CD4-positive, alpha-beta T cell treated with Interleukin-17A for 4 hours (primary cell): ENCODE results near the gene BLOC1S5.
"Not testable (repeated sequence)": the region's sequence is repeated elsewhere in the genome, so short reads cannot be mapped to it uniquely, and the experiment has no call there.

Experiments used
- DNase-seq: peaks from one replicate; pipeline ENCODE4 v3.0.0-alpha.2; 2020; ENCODE audit warnings: mixed read lengths

BLOC1S5 gene

DNA sequence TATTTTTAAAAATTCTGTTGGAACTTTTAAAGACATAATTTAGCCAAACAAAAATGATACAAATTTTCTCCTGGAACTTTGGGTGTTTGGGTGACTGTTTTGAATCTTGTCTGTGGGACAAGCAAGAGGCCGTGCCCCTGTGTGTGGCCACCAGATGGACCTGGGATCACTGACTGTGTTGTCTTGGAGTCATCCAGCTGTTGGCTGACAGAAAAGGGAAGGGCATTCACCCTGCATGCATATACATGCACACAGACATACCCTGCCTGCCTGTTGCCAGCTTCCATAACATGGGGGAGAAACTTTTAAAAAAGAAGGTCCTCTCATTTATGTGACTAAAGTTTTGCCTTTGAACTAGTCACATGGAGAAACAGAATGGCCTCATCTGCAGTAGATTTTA is 72.7 kb downstream of the BLOC1S5 start:
- no peak for DNase-seq

DNA sequence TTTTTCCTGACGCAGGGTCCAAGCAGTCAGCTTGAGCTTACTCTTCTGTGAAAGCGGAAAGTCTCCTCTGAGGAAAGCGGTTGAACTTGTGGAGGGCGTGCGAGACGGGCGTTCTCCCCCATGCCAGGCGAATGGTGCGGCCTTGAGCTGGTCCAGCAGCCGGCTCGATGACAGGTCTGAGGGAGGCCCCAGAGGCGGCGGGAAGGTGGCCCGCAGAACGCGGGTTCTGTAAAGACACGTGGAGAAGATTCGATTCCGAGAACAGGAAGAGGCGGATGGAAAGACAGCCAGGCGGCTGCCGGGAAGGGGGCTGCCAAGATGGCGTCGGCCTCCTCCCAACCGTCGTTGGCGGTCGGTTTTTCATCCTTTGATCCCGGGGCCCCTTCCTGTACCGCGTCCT is 78.0 kb downstream of the BLOC1S5 start:
- DNase-seq, result no peak

DNA sequence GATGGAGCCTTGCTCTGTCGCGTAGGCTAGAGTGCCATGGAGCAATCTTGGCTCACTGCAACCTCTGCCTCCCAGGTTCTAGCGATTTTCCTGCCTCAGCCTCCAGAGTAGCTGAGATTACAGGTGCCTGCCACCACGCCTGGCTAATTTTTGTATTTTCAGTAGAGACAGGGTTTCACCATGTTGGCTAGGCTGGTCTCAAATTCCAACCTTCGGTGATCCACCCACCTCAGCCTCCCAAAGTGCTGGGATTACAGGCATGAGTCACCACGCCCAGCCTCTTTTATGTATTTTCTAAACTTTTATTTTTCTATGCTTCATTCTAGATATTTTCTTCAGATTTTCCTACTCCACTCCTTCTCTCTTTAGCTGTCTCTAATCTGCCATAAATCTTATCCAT is 80.2 kb downstream of the BLOC1S5 start:
- DNase-seq, result not testable (repeated sequence)

DNA sequence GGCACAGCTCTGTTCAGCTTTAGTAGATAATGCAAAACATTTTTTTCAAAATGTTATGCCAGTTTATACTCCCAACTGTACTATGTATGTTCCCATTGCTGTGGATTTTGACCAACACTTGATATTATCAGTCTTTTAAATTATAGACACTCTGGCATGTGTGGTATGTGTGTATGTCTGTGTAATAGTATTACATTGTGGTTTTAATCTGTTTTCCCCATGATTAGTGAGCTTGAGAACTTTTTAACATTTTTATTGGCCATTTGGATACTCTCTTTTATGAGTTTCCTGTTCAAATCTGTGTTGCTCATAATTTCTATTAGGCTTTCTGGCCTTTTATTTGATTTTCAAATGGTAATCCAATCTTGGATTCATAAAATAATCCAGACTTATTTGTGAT is 84.4 kb downstream of the BLOC1S5 start:
- DNase-seq, result no peak

- DNase-seq, result no peak
These were observed 85.5 kb downstream of the BLOC1S5 start for GRCh38 chr6:7978736-7979135.

- DNase-seq, result no peak
These were observed 87.6 kb downstream of the BLOC1S5 start for GRCh38 chr6:7976485-7977056.

- DNase-seq, result no peak
These were observed 88.4 kb downstream of the BLOC1S5 start for GRCh38 chr6:7975764-7976146.

- DNase-seq, result no peak
These were observed 89.0 kb downstream of the BLOC1S5 start for GRCh38 chr6:7974938-7975763.

DNA sequence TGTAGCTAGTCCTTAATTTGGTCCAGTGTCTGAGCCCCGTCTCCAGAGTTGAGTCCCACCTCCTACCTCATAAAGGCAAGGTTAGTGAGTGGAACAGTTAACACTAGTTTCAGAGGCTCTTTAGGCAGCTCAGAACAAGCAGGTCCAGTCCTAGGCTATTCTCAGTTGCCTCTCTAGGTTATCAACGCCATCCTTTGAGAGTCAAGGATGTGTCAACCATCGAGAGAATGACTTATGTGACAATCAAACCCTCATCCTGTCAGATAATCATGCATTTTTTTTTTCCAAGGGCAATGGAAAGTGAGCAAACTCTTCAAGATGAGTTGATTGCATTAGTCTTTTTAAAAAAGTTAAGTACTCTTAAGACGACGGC is 89.6 kb downstream of the BLOC1S5 start:
- DNase-seq, result no peak

GRCh38 chr6:7973584-7973983 is 90.6 kb downstream of the BLOC1S5 start:
- no peak for DNase-seq

DNA sequence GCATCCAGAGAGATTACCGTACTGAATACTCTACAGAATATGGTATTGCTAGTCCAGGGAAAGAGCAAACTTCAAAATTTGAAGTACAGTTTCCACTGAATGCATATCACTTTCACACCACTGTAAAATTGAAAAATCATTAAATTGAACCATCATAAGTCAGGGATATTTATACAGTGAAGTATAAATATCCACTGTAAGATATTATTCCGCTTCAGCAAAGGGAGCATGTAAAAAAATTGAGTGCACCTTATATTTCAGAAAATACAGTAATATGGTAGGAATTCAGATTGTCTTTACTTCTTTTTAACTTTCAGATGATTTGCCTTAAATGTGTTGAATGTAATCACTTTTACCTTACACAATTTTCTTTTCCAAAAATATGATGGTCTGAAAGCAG is 92.7 kb downstream of the BLOC1S5 start:
- DNase-seq, result no peak

DNA sequence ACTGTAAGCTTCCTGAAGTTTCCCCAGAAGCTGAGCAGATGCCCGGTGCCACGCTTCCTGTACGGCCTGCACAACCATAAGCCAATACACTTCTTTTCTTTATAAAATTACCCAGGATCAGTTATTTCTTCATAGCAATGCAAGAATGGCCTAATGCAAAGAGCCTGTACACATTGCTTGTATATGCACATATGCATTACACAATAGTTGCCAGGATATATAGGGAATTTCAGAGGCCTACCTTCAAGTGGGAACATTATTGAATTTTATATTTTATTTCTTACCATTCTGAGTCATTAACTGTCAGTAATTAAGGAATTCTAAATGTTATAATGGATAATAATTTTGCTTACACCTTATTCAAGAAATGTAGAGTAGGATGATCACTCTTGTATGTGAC is 93.6 kb downstream of the BLOC1S5 start:
- DNase-seq, result no peak
